H1 (cell line): ENCODE data around the gene SUGP2. TPM values are rescaled to one million over a fixed set of nuclear protein-coding genes. Genes with fewer than 3 reads are reported as not detected.

Experiments used
- CTCF ChIA-PET: fragments of 300-600 bp; sonication (Branson Sonifier 250); formaldehyde crosslinking; loops from one replicate; lab custom pipeline; 2021; ENCODE audit not compliant: partially characterized antibody; lab: Charles Lee
- POLR2A ChIA-PET: fragments of 300-600 bp; sonication (Branson Sonifier 250); formaldehyde crosslinking; loops from one replicate; lab custom pipeline; 2021; ENCODE audit warnings: inconsistent platforms; ENCODE audit not compliant: partially characterized antibody; lab: Charles Lee
- DNase-seq, 2 experiments: peaks; one replicate each; pipeline versions ENCODE4 v3.0.0 to v3.0.0-alpha.2; 2010 to 2022; ENCODE audit warnings: low spot score in 2 of 2, low read depth in 1 of 2, mixed read lengths in 1 of 2
- FAIRE-seq: peaks from 2 replicates; lab custom pipeline; 2011; peaks lifted over from hg19 to GRCh38; lab: Jason Lieb, UNC
- H2AFZ ChIP-seq: 2 replicates; pipeline ENCODE4 v1.8.1; 2012; ENCODE audit warnings: low read length, inconsistent platforms
- H2AK5ac ChIP-seq: 2 replicates; pipeline ENCODE4 v1.6.1; 2013; ENCODE audit warnings: low read depth, low read length
- H2BK120ac ChIP-seq: replicated peaks from 2 replicates; pipeline ENCODE3; 2013; ENCODE audit warnings: low read depth, low read length, inconsistent platforms
- H2BK12ac ChIP-seq: 2 replicates; pipeline ENCODE4 v1.6.1; 2013; ENCODE audit warnings: low read depth, low read length
- H2BK15ac ChIP-seq: 2 replicates; pipeline ENCODE4 v1.6.1; 2013; ENCODE audit warnings: low read length
- H2BK20ac ChIP-seq: 2 replicates; pipeline ENCODE4 v1.6.1; 2013; ENCODE audit warnings: low read length
- H2BK5ac ChIP-seq: 2 replicates; pipeline ENCODE4 v1.6.1; 2013; ENCODE audit warnings: low read depth, low read length
- H3K14ac ChIP-seq: 2 replicates; pipeline ENCODE4 v1.6.1; 2013; ENCODE audit warnings: inconsistent platforms; ENCODE audit not compliant: insufficient read length
- H3K18ac ChIP-seq: 2 replicates; pipeline ENCODE4 v1.6.1; 2013; ENCODE audit warnings: low read length; ENCODE audit errors: extremely low read depth
- H3K23ac ChIP-seq: 2 replicates; pipeline ENCODE4 v1.6.1; 2013; ENCODE audit warnings: inconsistent platforms; ENCODE audit not compliant: insufficient read length
- H3K23me2 ChIP-seq: 2 replicates; pipeline ENCODE4 v1.6.1; 2013; ENCODE audit warnings: low read depth, low read length
- H3K27ac ChIP-seq: 2 replicates; pipeline ENCODE4 v1.6.1; 2011; ENCODE audit warnings: low read depth, low read length, inconsistent platforms
- H3K27me3 ChIP-seq, 4 experiments: replicated peaks in 1 of 4; 1 replicate in 1 of 4; 2 replicates in 3 of 4; pipeline versions ENCODE4 v1.6.1 to v1.8.1; 2011 to 2013; ENCODE audit warnings: low read length in 3 of 4, mild to moderate bottlenecking in 3 of 4, inconsistent platforms in 2 of 4, mixed read lengths in 2 of 4, moderate library complexity in 1 of 4; ENCODE audit not compliant: control insufficient read depth in 3 of 4, insufficient read depth in 3 of 4; ENCODE audit errors: extremely low read depth in 1 of 4
- H3K36me3 ChIP-seq, 4 experiments: 2 replicates each; pipeline versions ENCODE4 v1.6.1 to v1.8.1; 2011 to 2013; ENCODE audit warnings: mild to moderate bottlenecking in 4 of 4, low read length in 3 of 4, moderate library complexity in 2 of 4, control low read depth in 1 of 4, inconsistent platforms in 1 of 4; ENCODE audit not compliant: insufficient read depth in 4 of 4, control insufficient read depth in 2 of 4
- H3K4ac ChIP-seq: replicated peaks from 2 replicates; pipeline ENCODE3; 2013; ENCODE audit warnings: low read length, low read depth, mixed read lengths, inconsistent platforms; ENCODE audit not compliant: insufficient read length
- H3K4me1 ChIP-seq, 4 experiments: replicated peaks in 1 of 4; 1 replicate in 1 of 4; 2 replicates in 3 of 4; pipeline versions ENCODE4 v1.6.1 to v1.8.1; 2011 to 2013; ENCODE audit warnings: low read length in 3 of 4, inconsistent platforms in 2 of 4, mixed read lengths in 1 of 4; ENCODE audit not compliant: insufficient read depth in 4 of 4, control insufficient read depth in 3 of 4
- H3K4me2 ChIP-seq, 2 experiments: 2 replicates each; pipeline versions ENCODE4 v1.6.1 to v1.8.1; 2011 to 2013; ENCODE audit warnings: low read depth in 2 of 2, low read length in 2 of 2, control low read depth in 1 of 2, inconsistent platforms in 1 of 2, mild to moderate bottlenecking in 1 of 2; ENCODE audit not compliant: insufficient read depth in 1 of 2
- H3K4me3 ChIP-seq, 4 experiments: fragments of 200-600, 300-600 bp in 1 of 4; sonication (generic), shearing (Covaris generic), sonication (Bioruptor Twin) in 1 of 4; 2 replicates each; pipeline versions ENCODE4 v1.5.1 to v1.8.1; 2011 to 2016; ENCODE audit warnings: low read length in 4 of 4, low read depth in 3 of 4, control low read depth in 2 of 4, inconsistent platforms in 2 of 4, mild to moderate bottlenecking in 2 of 4, mixed read lengths in 1 of 4, moderate library complexity in 1 of 4; ENCODE audit not compliant: insufficient read depth in 2 of 4; ENCODE audit errors: extremely low read depth in 1 of 4
- H3K56ac ChIP-seq: replicated peaks from 2 replicates; pipeline ENCODE3; 2013; ENCODE audit warnings: low read depth, mild to moderate bottlenecking, mixed read lengths, low read length, inconsistent platforms; ENCODE audit not compliant: insufficient read length
- H3K79me1 ChIP-seq: 2 replicates; pipeline ENCODE4 v1.6.1; 2013; ENCODE audit warnings: low read depth, low read length, control low read depth
- H3K79me2 ChIP-seq, 2 experiments: 2 replicates each; pipeline versions ENCODE4 v1.6.1 to v1.8.1; 2012 to 2013; ENCODE audit warnings: low read length in 2 of 2, mild to moderate bottlenecking in 2 of 2, inconsistent platforms in 1 of 2; ENCODE audit not compliant: insufficient read depth in 2 of 2, control insufficient read depth in 1 of 2
- H3K9ac ChIP-seq, 4 experiments: replicated peaks in 1 of 4; 1 replicate in 1 of 4; 2 replicates in 3 of 4; pipeline versions ENCODE4 v1.6.1 to v1.8.1; 2011 to 2013; ENCODE audit warnings: low read depth in 3 of 4, low read length in 3 of 4, control low read depth in 2 of 4, mild to moderate bottlenecking in 2 of 4, moderate library complexity in 2 of 4, inconsistent platforms in 1 of 4; ENCODE audit errors: extremely low read depth in 1 of 4
- H3K9me3 ChIP-seq, 2 experiments: 2 replicates each; pipeline versions ENCODE4 v1.6.1 to v1.8.1; 2012 to 2013; ENCODE audit warnings: mild to moderate bottlenecking in 2 of 2, moderate library complexity in 2 of 2, control low read depth in 1 of 2, inconsistent platforms in 1 of 2, low read depth in 1 of 2, low read length in 1 of 2, mixed read lengths in 1 of 2; ENCODE audit not compliant: insufficient read depth in 2 of 2
- H4K20me1 ChIP-seq, 2 experiments: replicated peaks in 1 of 2; 2 replicates each; pipeline versions ENCODE3 to v1.8.1; 2011 to 2013; ENCODE audit warnings: inconsistent platforms in 2 of 2, low read length in 2 of 2, mild to moderate bottlenecking in 1 of 2; ENCODE audit not compliant: insufficient read depth in 2 of 2, control insufficient read depth in 1 of 2
- H4K5ac ChIP-seq: 2 replicates; pipeline ENCODE4 v1.6.1; 2013; ENCODE audit warnings: low read length, low read depth, mixed read lengths, inconsistent platforms; ENCODE audit not compliant: insufficient read length
- H4K8ac ChIP-seq: 2 replicates; pipeline ENCODE4 v1.8.0; 2013; ENCODE audit warnings: mild to moderate bottlenecking, moderate library complexity, low read length, inconsistent platforms; ENCODE audit not compliant: insufficient read depth; ENCODE audit errors: extremely low read depth
- H4K91ac ChIP-seq: replicated peaks from 2 replicates; pipeline ENCODE3; 2013; ENCODE audit warnings: low read length, mixed read lengths, inconsistent platforms; ENCODE audit not compliant: insufficient read length
- HDAC2 ChIP-seq, 2 experiments: fragments of 300-600 bp in 1 of 2; sonication (generic) in 1 of 2; IDR thresholded peaks; 2 replicates each; pipeline ENCODE4 v1.6.1; 2011 to 2012; ENCODE audit warnings: low read depth in 2 of 2, low read length in 2 of 2, mild to moderate bottlenecking in 2 of 2, moderate library complexity in 2 of 2, borderline replicate concordance in 1 of 2, inconsistent platforms in 1 of 2
- KDM1A ChIP-seq: fragments of 200-600, 300-600 bp; sonication (generic); IDR thresholded peaks from 2 replicates; pipeline ENCODE4 v1.7.1; 2016; ENCODE audit warnings: mild to moderate bottlenecking, low read length, borderline replicate concordance
- RBBP5 ChIP-seq: IDR thresholded peaks from 2 replicates; pipeline ENCODE4 v1.7.1; 2012; ENCODE audit warnings: low read depth, mild to moderate bottlenecking, inconsistent platforms, low read length, moderate library complexity, borderline replicate concordance
- WGBS, 2 experiments: shearing (Covaris generic) in 1 of 2; methylation state at CpG; one replicate each; pipeline versions ENCODE4 v1.1.6 to v1.1.7; 2013 to 2015; ENCODE audit warnings: low lambda C conversion rate in 2 of 2, mixed read lengths in 2 of 2, inconsistent platforms in 1 of 2, low coverage in 1 of 2, missing lambda C conversion rate in 1 of 2; ENCODE audit not compliant: insufficient replicate concordance in 2 of 2, insufficient coverage in 1 of 2, insufficient read length in 1 of 2; ENCODE audit errors: extremely low coverage in 1 of 2, missing lambda C conversion rate in 1 of 2; 5-methylcytosine and 5-hydroxymethylcytosine counted together
- polyA plus RNA-seq, 7 experiments: library from polyadenylated mRNA; depleted of rRNA in 3 of 7; stranded (reverse) in 5 of 7; unstranded in 2 of 7; fragments of >200 nt in 5 of 7; fragments of 200-250 nt in 2 of 7; gene quantifications; 1 replicate in 5 of 7; 2 replicates in 1 of 7; 4 replicates in 1 of 7; pipeline versions ENCODE4 v1.2.1 to v1.2.3, GENCODE V29; 2011 to 2013; ENCODE audit warnings: missing spikeins in 2 of 7, mixed read lengths in 2 of 7
- total RNA-seq: library from RNA; stranded (reverse); fragmentation: NEBNext Ultra II Directional; extraction: Animal tissue kit (Norgen Biotek cat#: 25700); gene quantifications from 2 replicates; pipeline ENCODE4 v1.2.1, GENCODE V29; 2021

SUGP2 gene
- total and polyA plus RNA-seq, 2 of the 8 experiments (the other 6 are each of a cell fraction or from before 2014, with no cell fraction given) = 57.7 to 114 TPM

DNA sequence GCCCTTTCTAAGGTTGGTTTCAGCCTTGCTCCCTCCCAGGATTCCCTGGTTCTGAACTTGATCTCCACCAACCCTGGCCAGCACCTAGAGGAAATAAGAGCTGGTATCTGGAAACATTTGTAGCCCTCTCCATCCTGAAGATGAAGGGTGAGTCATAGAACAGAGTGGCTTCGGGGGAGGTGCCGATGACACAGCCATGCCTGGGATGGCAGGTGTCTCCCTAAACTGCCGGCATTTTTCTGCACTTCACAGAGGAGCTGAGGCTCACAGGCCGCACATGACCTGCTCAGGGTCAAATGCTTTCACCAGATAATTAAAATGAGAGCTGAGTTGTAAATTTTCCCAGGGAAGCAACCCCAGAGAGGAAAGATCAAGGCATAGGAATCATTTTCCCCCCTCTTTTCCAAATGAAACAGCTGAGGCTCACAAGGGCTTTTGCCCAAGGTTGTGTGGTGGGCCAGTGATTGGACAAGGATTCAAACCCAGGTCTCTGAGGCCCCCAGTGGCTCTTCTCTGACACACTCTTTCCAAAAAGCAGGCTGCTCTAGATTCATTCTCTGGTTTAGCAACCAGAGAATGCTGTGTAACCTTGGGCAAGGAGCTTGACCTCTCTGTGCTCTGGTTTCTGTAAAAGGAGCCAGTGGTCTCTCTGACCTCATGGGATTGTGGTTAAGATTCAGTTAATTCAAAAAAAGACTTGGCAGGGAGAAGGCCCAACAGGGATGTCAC, 29.3 kb upstream of the SUGP2 start:
- ChIA-PET POLR2A (interaction anchor here (0.6 to 5.1 kb wide), 16 partner anchors 8 to 141 kb away, joined by 3 to 31 read pairs (median 4); partner anchors contain the start of gene NR2C2AP), CTCF (interaction anchor here (1.2 to 3.7 kb wide), 11 partner anchors 8 to 83 kb away, joined by 3 to 23 read pairs (median 3); no protein-coding TSS in a partner anchor)
- H3K79me2 ChIP-seq = no peaks in the 10 kb centered on the region
- no peak overlapping the region for H2BK15ac ChIP-seq
- no peak overlapping the region for H2BK120ac ChIP-seq
- H3K4ac ChIP-seq = peak overlapping the region; percentile 9
- peak overlapping the region; percentile 72 to 92 for H3K4me2 ChIP-seq
- DNase-seq = no peak
- no peak overlapping the region for H4K8ac ChIP-seq
- H3K23me2 ChIP-seq = peaks cover 6% of the 10 kb centered on the region
- no peak overlapping the region; the same call in 1 of the 2 replicates for H2AK5ac ChIP-seq
- no peak overlapping the region for H3K18ac ChIP-seq
- no peak overlapping the region for H4K5ac ChIP-seq
- WGBS, 2 experiments = 92% methylated on average over 4 of the region's 4 CpGs; no CpG with 5 or more reads in 1 of the 2 experiments
- H3K27ac ChIP-seq = peak overlapping the region; percentile 43; the same call in 1 of the 2 replicates
- H3K79me1 ChIP-seq = no peaks in the 10 kb centered on the region
- H4K91ac ChIP-seq = no peak overlapping the region
- FAIRE-seq = no peak
- peaks cover 0 to 37% (median 29%) of the 10 kb centered on the region in 4 experiments; a peak in 6 of 7 replicates for H3K27me3 ChIP-seq
- peak overlapping the region; percentile 47; the same call in 1 of the 2 replicates for H2BK5ac ChIP-seq
- H3K9me3 ChIP-seq = no peaks in the 10 kb centered on the region
- H2BK12ac ChIP-seq = no peak overlapping the region
- H3K4me1 ChIP-seq = peaks cover 0 to 7% (median 5%) of the 10 kb centered on the region in 4 experiments; a peak in 5 of 7 replicates
- no peak overlapping the region for H3K14ac ChIP-seq
- H2AFZ ChIP-seq = 0 out of 2 replicates have a peak overlapping the region, but pooled peaks have one; percentile 90
- H3K56ac ChIP-seq = no peak overlapping the region
- peak; percentile 96 for TF ChIP-seq KDM1A
- TF ChIP-seq RBBP5 = no peak
- peak in 1 of 2 experiments; percentile 94; a peak in 1 of 4 replicates for TF ChIP-seq HDAC2 (IDR thresholded peaks at IDR 0.05; ENCODE audit: borderline replicate concordance in 1 of 2, low read depth in 2 of 2, low read length in 2 of 2)
- peak overlapping the region; percentile 40 to 67 (median 55); a peak in 5 of 8 replicates for H3K4me3 ChIP-seq
- H3K36me3 ChIP-seq = peaks cover 0 to 6% (median 4%) of the 10 kb centered on the region in 4 experiments; a peak in 4 of 8 replicates
- peak overlapping the region in 3 of 4 experiments; percentile 26 to 59 (median 58); a peak in 4 of 7 replicates for H3K9ac ChIP-seq
- H3K23ac ChIP-seq = no peak overlapping the region
- peaks cover 5 to 7% of the 10 kb centered on the region in 2 experiments for H4K20me1 ChIP-seq
- no peak overlapping the region for H2BK20ac ChIP-seq
